Tibial artery (tissue), 4 donors: ENCODE measurements around the gene CALCR.

Experiments
- DNase-seq, 2 donors: peaks; one replicate each; pipeline ENCODE4 v3.0.0-alpha.2; 2019
- H3K27ac ChIP-seq, 2 donors: fragments of 200-600 bp; sonication (generic) in 1 of 2; 1 replicate in 1 of 2; 2 replicates in 1 of 2; pipeline ENCODE4 v1.5.1; 2018 to 2019; ENCODE audit warnings: mild to moderate bottlenecking in 1 of 2
- H3K27me3 ChIP-seq, 2 donors: fragments of 200-600 bp; sonication (generic) in 1 of 2; one replicate each; pipeline versions ENCODE4 v1.5.1 to v1.6.0; 2016 to 2019
- H3K36me3 ChIP-seq, 3 donors: fragments of 200-600 bp; sonication (generic) in 2 of 3; one replicate each; pipeline ENCODE4 v1.5.1; 2016 to 2019; ENCODE audit warnings: mild to moderate bottlenecking in 2 of 3
- H3K4me1 ChIP-seq, 4 donors: fragments of 200-600 bp; sonication (generic) in 2 of 4; 1 replicate in 3 of 4; 2 replicates in 1 of 4; pipeline ENCODE4 v1.5.1; 2016 to 2019
- H3K4me3 ChIP-seq, 2 donors: fragments of 200-600 bp; sonication (generic) in 1 of 2; 1 replicate in 1 of 2; 2 replicates in 1 of 2; pipeline ENCODE4 v1.5.1; 2018 to 2019; ENCODE audit warnings: mild to moderate bottlenecking in 2 of 2
- H3K9me3 ChIP-seq, 3 donors: fragments of 200-600 bp; sonication (generic) in 1 of 3; one replicate each; pipeline ENCODE4 v1.5.1; 2016 to 2019
- intact Hi-C: fragments of 100-400 bp; cut with DNase I; formaldehyde crosslinking; loops from one replicate; pipeline ENCODE4 v1.15.0; 2023; ENCODE audit warnings: low total_unique reads
- TF ChIP-seq, protein P1 (sequence below), 2 experiments: fragments of 200-600 bp in 1 of 2; fragments of 450-650 bp in 1 of 2; IDR thresholded peaks; one replicate each; pipeline ENCODE4 v1.5.1; 2017 to 2019; ENCODE audit warnings: antibody characterized with exemption in 2 of 2, mild to moderate bottlenecking in 1 of 2, moderate library complexity in 1 of 2

The CALCR gene

DNA sequence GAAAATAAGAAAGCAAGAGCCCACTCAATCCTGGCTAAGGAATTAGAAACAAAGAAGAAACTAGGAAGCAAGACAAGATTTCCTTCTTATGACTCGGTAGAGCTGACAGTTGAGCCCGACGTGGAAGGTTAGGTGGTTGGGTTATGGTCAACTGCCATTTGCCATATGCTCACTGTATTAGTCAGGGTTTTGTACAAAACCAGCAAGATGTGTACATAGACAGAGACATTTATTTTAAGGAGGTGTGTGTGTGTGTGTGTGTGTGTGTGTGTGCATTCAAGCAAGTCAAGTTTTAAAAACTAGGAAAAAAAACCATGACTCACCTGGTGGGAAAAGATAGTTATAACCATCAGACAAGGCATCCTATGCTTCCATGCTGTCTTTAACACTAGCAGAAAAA, 183.9 kb downstream of the CALCR start:
- H3K4me3 ChIP-seq, result no peak overlapping the region
- TF ChIP-seq, protein P1, sequence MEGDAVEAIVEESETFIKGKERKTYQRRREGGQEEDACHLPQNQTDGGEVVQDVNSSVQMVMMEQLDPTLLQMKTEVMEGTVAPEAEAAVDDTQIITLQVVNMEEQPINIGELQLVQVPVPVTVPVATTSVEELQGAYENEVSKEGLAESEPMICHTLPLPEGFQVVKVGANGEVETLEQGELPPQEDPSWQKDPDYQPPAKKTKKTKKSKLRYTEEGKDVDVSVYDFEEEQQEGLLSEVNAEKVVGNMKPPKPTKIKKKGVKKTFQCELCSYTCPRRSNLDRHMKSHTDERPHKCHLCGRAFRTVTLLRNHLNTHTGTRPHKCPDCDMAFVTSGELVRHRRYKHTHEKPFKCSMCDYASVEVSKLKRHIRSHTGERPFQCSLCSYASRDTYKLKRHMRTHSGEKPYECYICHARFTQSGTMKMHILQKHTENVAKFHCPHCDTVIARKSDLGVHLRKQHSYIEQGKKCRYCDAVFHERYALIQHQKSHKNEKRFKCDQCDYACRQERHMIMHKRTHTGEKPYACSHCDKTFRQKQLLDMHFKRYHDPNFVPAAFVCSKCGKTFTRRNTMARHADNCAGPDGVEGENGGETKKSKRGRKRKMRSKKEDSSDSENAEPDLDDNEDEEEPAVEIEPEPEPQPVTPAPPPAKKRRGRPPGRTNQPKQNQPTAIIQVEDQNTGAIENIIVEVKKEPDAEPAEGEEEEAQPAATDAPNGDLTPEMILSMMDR (IDR thresholded peaks at IDR 0.05), result no peak
- no peaks in the 10 kb centered on the region for H3K27me3 ChIP-seq
- no peak overlapping the region for H3K27ac ChIP-seq
- H3K9me3 ChIP-seq, result no peaks in the 10 kb centered on the region
- H3K4me1 ChIP-seq, result no peaks in the 10 kb centered on the region
- intact Hi-C loops, result no loop called here
- H3K36me3 ChIP-seq, result no peaks in the 10 kb centered on the region
- DNase-seq, result no peak

DNA sequence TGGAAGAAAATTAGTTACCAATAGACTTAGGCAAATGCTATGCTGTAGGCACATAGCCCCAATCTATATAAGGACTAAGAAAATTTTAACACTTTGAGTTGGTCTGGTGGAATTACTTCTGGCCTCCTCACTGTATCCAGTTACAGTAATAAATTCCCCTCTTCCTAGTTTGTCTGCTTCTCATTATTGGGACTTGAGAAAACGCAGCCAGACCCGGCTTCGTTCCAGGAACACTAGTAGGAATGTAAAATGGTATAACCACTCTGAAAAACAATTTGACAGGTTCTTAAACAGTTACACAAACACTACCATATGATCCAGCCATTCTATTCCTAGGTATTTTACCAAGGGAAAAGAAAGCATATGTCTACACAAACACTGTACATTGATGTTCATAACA, 192.2 kb downstream of the CALCR start:
- no peak for DNase-seq
- Histone ChIP-seq H3K4me3 (no peak overlapping the region), H3K4me1 (no peaks in the 10 kb centered on the region), H3K27me3 (no peaks in the 10 kb centered on the region), H3K36me3 (no peaks in the 10 kb centered on the region), H3K9me3 (no peaks in the 10 kb centered on the region), H3K27ac (no peak overlapping the region)
- intact Hi-C loops, result no loop called here
- TF ChIP-seq, protein P1 (IDR thresholded peaks at IDR 0.05), result no peak

DNA sequence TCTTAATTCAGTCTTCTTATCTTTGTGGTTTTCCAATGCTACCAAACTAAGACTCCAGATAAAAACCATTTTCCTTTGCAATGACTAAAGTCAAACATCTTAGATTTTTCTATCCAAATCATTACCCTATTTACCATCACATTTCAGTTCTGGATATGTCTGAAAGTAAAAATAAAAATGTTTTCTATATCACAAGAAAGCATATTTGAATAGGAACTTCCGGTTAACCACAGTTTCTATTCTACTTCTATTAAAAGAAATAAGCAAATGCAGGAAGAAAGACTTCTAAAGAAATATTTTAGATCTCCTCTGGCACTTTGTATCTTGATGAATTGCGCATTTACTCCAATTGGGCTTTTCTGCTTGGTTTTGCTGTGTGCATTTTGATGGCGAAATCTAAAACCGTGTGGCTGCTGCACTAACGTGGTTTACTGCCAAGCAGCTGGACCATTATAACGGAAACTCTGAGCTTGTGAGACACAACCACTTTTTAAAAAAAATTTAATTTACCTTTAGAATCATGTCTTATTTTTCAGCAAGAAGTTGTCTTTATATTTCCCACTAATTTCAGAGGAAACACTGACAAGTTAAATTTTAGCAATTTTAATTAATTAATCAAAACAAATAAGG, 196.3 kb downstream of the CALCR start:
- intact Hi-C loops, result no loop called here
- Histone ChIP-seq H3K36me3 (no peaks in the 10 kb centered on the region), H3K27me3 (no peaks in the 10 kb centered on the region), H3K4me1 (no peaks in the 10 kb centered on the region), H3K4me3 (no peak overlapping the region), H3K9me3 (no peaks in the 10 kb centered on the region), H3K27ac (no peak overlapping the region)
- TF ChIP-seq, protein P1 (IDR thresholded peaks at IDR 0.05), result no peak
- no peak for DNase-seq

DNA sequence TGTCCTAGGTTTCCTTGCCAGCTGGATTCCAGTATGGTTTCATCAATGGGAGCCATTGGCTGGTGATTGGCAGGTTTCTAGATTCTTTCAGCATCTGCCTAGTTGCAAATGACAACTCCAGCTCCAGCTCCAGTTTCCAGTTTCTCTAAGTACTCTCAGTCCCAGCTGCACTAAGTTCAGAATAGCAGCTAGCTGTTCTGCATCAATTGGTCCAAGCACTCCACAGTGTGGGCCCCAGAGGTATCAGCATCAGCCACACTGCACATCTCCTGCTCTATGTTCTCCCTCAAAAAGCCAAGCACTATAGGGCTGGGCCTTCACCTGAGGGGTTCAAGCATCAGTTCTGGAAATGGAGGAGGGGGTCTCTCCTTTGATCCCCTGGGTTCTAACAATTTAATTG, 198.9 kb downstream of the CALCR start:
- Histone ChIP-seq H3K4me3 (no peak overlapping the region), H3K27me3 (no peaks in the 10 kb centered on the region), H3K36me3 (no peaks in the 10 kb centered on the region), H3K4me1 (no peaks in the 10 kb centered on the region), H3K9me3 (no peaks in the 10 kb centered on the region), H3K27ac (no peak overlapping the region)
- TF ChIP-seq, protein P1 (IDR thresholded peaks at IDR 0.05), result no peak
- intact Hi-C loops, result no loop called here
- no peak for DNase-seq
